Endodermal cell (in vitro differentiated cells): ENCODE data around the gene OR1I1. TPM values are rescaled to one million over a fixed set of nuclear protein-coding genes. Genes with fewer than 3 reads are reported as not detected.

Experiments used
- DNase-seq: peaks from one replicate; pipeline ENCODE4 v3.0.0-alpha.2; 2017
- H3K27ac ChIP-seq: 2 replicates; pipeline ENCODE4 v1.5.1; 2013; ENCODE audit warnings: mild to moderate bottlenecking, low read depth, low read length, moderate library complexity
- H3K27me3 ChIP-seq: 2 replicates; pipeline ENCODE4 v1.6.1; 2013; ENCODE audit warnings: mild to moderate bottlenecking, low read length, moderate library complexity; ENCODE audit not compliant: insufficient read depth, control insufficient read depth, poor library complexity, severe bottlenecking
- H3K36me3 ChIP-seq: 2 replicates; pipeline ENCODE4 v1.7.0; 2013; ENCODE audit warnings: mild to moderate bottlenecking, low read length, moderate library complexity; ENCODE audit not compliant: control insufficient read depth, insufficient read depth
- H3K4me1 ChIP-seq: one replicate; pipeline ENCODE4 v1.7.0; 2013; ENCODE audit warnings: low read length; ENCODE audit not compliant: control insufficient read depth, insufficient read depth
- H3K4me3 ChIP-seq: 2 replicates; pipeline ENCODE4 v1.5.1; 2013; ENCODE audit warnings: mild to moderate bottlenecking, low read length, moderate library complexity
- H3K9ac ChIP-seq: 2 replicates; pipeline ENCODE4 v1.6.1; 2013; ENCODE audit warnings: mild to moderate bottlenecking, low read length, moderate library complexity; ENCODE audit not compliant: poor library complexity, severe bottlenecking; ENCODE audit errors: extremely low read depth
- H3K9me3 ChIP-seq: 2 replicates; pipeline ENCODE4 v1.6.1; 2013; ENCODE audit warnings: mild to moderate bottlenecking, low read length, moderate library complexity; ENCODE audit not compliant: control insufficient read depth
- H3K27ac Mint-ChIP-seq: 2 replicates; pipeline ENCODE4 v1.8.0; 2020; ENCODE audit warnings: mixed read lengths
- H3K27me3 Mint-ChIP-seq: 2 replicates; pipeline ENCODE4 v1.8.0; 2021; ENCODE audit warnings: mild to moderate bottlenecking, mixed read lengths; ENCODE audit not compliant: insufficient read depth
- H3K36me3 Mint-ChIP-seq: 2 replicates; pipeline ENCODE4 v1.8.0; 2020; ENCODE audit warnings: low read depth, mixed read lengths
- H3K4me1 Mint-ChIP-seq: 2 replicates; pipeline ENCODE4 v1.8.0; 2020; ENCODE audit warnings: mixed read lengths
- H3K4me3 Mint-ChIP-seq: 2 replicates; pipeline ENCODE4 v1.8.0; 2020; ENCODE audit warnings: mild to moderate bottlenecking, moderate library complexity, mixed read lengths
- H3K9me3 Mint-ChIP-seq: 2 replicates; pipeline ENCODE4 v1.8.0; 2020; ENCODE audit warnings: mild to moderate bottlenecking, mixed read lengths
- CTCF ChIP-seq: fragments of 200-600 bp; sonication (generic); conservative IDR thresholded peaks from 2 replicates; pipeline ENCODE4 v1.5.0; 2021; ENCODE audit warnings: antibody characterized with exemption, mild to moderate bottlenecking
- WGBS, 2 experiments: methylation state at CpG; one replicate each; pipeline versions ENCODE4 v1.1.5 to v1.1.7; 2013; ENCODE audit warnings: missing lambda C conversion rate in 2 of 2, mixed read lengths in 1 of 2; ENCODE audit not compliant: insufficient coverage in 1 of 2, insufficient read length in 1 of 2; 5-methylcytosine and 5-hydroxymethylcytosine counted together
- total RNA-seq, 2 donors: library from RNA; stranded (reverse); fragmentation: NEBNext Ultra II Directional in 1 of 2; extraction: Animal tissue kit (Norgen Biotek cat#: 25700) in 1 of 2; gene quantifications; 2 replicates in 1 of 2; 3 replicates in 1 of 2; pipeline ENCODE4 v1.2.1, GENCODE V29; 2021

Gene OR1I1
- total RNA-seq, 2 donors from 2014 or later, result not detected

- no peak overlapping the region for H3K9ac ChIP-seq
- Mint-ChIP-seq H3K4me3 (no peak overlapping the region), H3K9me3 (no peaks in the 10 kb centered on the region), H3K4me1 (no peaks in the 10 kb centered on the region), H3K27ac (no peak overlapping the region), H3K27me3 (no peaks in the 10 kb centered on the region), H3K36me3 (peaks cover 61% of the 10 kb centered on the region)
- H3K27me3 ChIP-seq, result no peaks in the 10 kb centered on the region
- H3K4me1 ChIP-seq, result no peaks in the 10 kb centered on the region
- H3K9me3 ChIP-seq, result peaks cover 3% of the 10 kb centered on the region
- H3K36me3 ChIP-seq, result peaks cover 68% of the 10 kb centered on the region
- no peak for TF ChIP-seq CTCF
- WGBS, 2 experiments, result 92 to 96% methylated on average over 5 to 6 of the region's 7 CpGs
- DNase-seq, result no peak
- no peak overlapping the region for H3K4me3 ChIP-seq
- H3K27ac ChIP-seq, result peak overlapping the region; percentile 1
Observed at GRCh38 chr19:15114153-15114540, 32.1 kb downstream of the OR1I1 start.

GRCh38 chr19:15115080-15115479 is 33.1 kb downstream of the OR1I1 start:
- peak overlapping the region; percentile 63 for H3K27ac ChIP-seq
- no peaks in the 10 kb centered on the region for H3K4me1 ChIP-seq
- Mint-ChIP-seq H3K4me3 (no peak overlapping the region), H3K4me1 (no peaks in the 10 kb centered on the region), H3K36me3 (peaks cover 71% of the 10 kb centered on the region), H3K27ac (no peak overlapping the region), H3K27me3 (no peaks in the 10 kb centered on the region), H3K9me3 (no peaks in the 10 kb centered on the region)
- H3K36me3 ChIP-seq, result peaks cover 75% of the 10 kb centered on the region
- TF ChIP-seq CTCF, result no peak
- no peaks in the 10 kb centered on the region for H3K27me3 ChIP-seq
- DNase-seq, result no peak
- 95 to 96% methylated on average over 11 to 13 of the region's 13 CpGs for WGBS, 2 experiments
- H3K9ac ChIP-seq, result no peak overlapping the region
- peaks cover 6% of the 10 kb centered on the region for H3K9me3 ChIP-seq
- no peak overlapping the region for H3K4me3 ChIP-seq

- Histone ChIP-seq H3K36me3 (peaks cover 81% of the 10 kb centered on the region), H3K27me3 (no peaks in the 10 kb centered on the region), H3K4me3 (no peak overlapping the region), H3K27ac (no peak overlapping the region), H3K9me3 (peaks cover 6% of the 10 kb centered on the region), H3K4me1 (no peaks in the 10 kb centered on the region), H3K9ac (no peak overlapping the region)
- whole genome bisulfite sequencing, 2 experiments, result 91 to 99% methylated on average over 7 to 23 of the region's 23 CpGs
- Mint-ChIP-seq H3K36me3 (peaks cover 75% of the 10 kb centered on the region), H3K4me1 (no peaks in the 10 kb centered on the region), H3K27ac (no peak overlapping the region), H3K27me3 (no peaks in the 10 kb centered on the region), H3K9me3 (no peaks in the 10 kb centered on the region), H3K4me3 (no peak overlapping the region)
- no peak for DNase-seq
- no peak for TF ChIP-seq CTCF
Observed at GRCh38 chr19:15115762-15116615, 34.0 kb downstream of the OR1I1 start.
